Cardiac muscle cell (in vitro differentiated cells and primary cell): ENCODE measurements around the gene ITM2B. TPM values are rescaled to one million over a fixed set of nuclear protein-coding genes. Genes with fewer than 3 reads are reported as not detected.
"Not testable (repeated sequence)": the region's sequence is repeated elsewhere in the genome, so short reads cannot be mapped to it uniquely, and the experiment has no call there.

Experiments
- DNase-seq, 2 donors: peaks; one replicate each; pipeline versions ENCODE4 v3.0.0 to v3.0.0-alpha.2; 2010 to 2017; ENCODE audit warnings: low read depth in 1 of 2, low spot score in 1 of 2
- H3K27ac ChIP-seq: fragments of 200-600 bp; sonication (generic); 2 replicates; pipeline ENCODE4 v1.5.1; 2016
- H3K27me3 ChIP-seq: fragments of 200-600 bp; sonication (generic); 2 replicates; pipeline ENCODE4 v1.6.0; 2016; ENCODE audit warnings: control low read depth
- H3K36me3 ChIP-seq: fragments of 200-600 bp; sonication (generic); 2 replicates; pipeline ENCODE4 v1.5.1; 2016; ENCODE audit warnings: control low read depth
- H3K4me1 ChIP-seq: fragments of 200-600 bp; sonication (generic); 2 replicates; pipeline ENCODE4 v1.8.1; 2017; ENCODE audit warnings: low read depth, mild to moderate bottlenecking, mixed run types
- H3K4me3 ChIP-seq: fragments of 200-600 bp; sonication (generic); 2 replicates; pipeline ENCODE4 v1.5.1; 2016; ENCODE audit warnings: mild to moderate bottlenecking
- H3K9me3 ChIP-seq: fragments of 200-600 bp; sonication (generic); 2 replicates; pipeline ENCODE4 v1.5.1; 2017; ENCODE audit warnings: low read depth, mild to moderate bottlenecking, control low read depth
- CTCF ChIP-seq: IDR thresholded peaks from 2 replicates; pipeline ENCODE4 v1.5.1; 2012; ENCODE audit warnings: low read depth, mild to moderate bottlenecking, low read length
- polyA plus RNA-seq: library from polyadenylated mRNA; unstranded; fragments of >200 nt; fragmentation: Nextera tagmentation; extraction: Ambion mirVana; gene quantifications from 2 replicates; pipeline ENCODE4 v1.2.1, GENCODE V29; 2016
- total RNA-seq: library from RNA; depleted of rRNA; stranded (reverse); fragments of >200 nt; gene quantifications from 2 replicates; pipeline ENCODE4 v1.2.3, GENCODE V29; 2016

ITM2B gene
- total and polyA plus RNA-seq, 2 experiments from 2014 or later = 135 to 360 TPM

DNA sequence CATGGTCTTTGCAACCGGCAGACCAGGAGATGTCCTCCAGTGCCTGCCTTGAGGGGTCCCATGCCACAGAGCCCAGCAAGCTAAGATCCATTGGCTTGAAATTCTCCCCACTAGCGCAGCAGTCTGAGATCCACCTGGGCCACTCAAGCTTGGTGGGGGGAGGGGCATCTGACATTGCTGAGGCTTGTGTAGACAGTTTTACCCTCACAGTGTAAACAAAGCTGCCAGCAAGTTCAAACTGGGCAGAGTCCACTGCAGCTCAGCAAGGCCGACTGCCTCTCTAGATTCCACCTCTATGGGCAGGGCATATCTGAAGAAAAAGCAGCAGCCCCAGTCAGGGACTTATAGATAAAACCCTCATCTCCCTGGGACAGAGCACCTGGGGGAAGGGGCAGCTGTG, 32.0 kb upstream of the ITM2B start:
- no peaks in the 10 kb centered on the region for H3K36me3 ChIP-seq
- no peaks in the 10 kb centered on the region for H3K4me1 ChIP-seq
- H3K27me3 ChIP-seq = no peaks in the 10 kb centered on the region
- H3K27ac ChIP-seq = no peak overlapping the region
- DNase-seq = no peak
- H3K9me3 ChIP-seq = no peaks in the 10 kb centered on the region
- TF ChIP-seq CTCF = no peak
- H3K4me3 ChIP-seq = no peak overlapping the region

- DNase-seq = not testable (repeated sequence)
These were observed 25.8 kb upstream of the ITM2B start for GRCh38 chr13:48207207-48207606.

GRCh38 chr13:48210178-48210577, 22.8 kb upstream of the ITM2B start:
- peak in 1 of 2 donors; percentile 65 for DNase-seq
- H3K27ac ChIP-seq = no peak overlapping the region
- no peaks in the 10 kb centered on the region for H3K36me3 ChIP-seq
- H3K4me1 ChIP-seq = no peaks in the 10 kb centered on the region
- no peaks in the 10 kb centered on the region for H3K9me3 ChIP-seq
- no peak for TF ChIP-seq CTCF
- H3K4me3 ChIP-seq = no peak overlapping the region
- H3K27me3 ChIP-seq = no peaks in the 10 kb centered on the region

More at GRCh38 chr13:48207207-48207606, 25.8 kb upstream of the ITM2B start:
- H3K4me1 ChIP-seq, H3K27ac ChIP-seq, H3K4me3 ChIP-seq, H3K36me3 ChIP-seq, H3K27me3 ChIP-seq, H3K9me3 ChIP-seq: not testable (repeated sequence)

DNA sequence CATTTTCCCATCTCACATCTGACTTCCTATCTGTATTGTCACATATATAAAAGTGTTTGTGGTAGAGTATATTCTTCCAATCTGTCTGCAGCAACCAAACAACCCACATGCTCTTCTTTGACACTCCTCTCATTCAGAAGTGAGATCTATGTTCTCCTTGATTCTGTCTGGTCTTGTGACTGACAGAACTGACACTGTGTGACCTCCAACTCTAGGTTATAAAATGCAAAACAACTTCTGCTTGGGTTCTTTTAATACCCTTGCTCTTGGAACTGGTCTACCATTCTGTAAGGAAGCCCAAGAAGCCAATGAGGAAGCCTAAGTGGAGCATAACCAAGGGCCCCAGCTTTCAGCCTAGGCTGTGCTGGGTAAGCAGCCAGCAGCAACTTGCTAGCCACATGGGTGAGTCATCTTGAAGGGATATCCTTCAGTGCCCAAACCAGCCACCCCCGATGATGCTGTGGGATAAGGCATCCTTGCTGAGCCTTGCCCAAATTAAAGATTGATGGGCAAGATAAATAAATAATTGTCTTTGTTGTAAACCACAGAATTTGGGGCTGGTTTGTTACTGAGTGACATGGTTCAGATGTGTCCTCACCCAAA, 18.4 kb upstream of the ITM2B start:
- no peak overlapping the region for H3K27ac ChIP-seq
- no peaks in the 10 kb centered on the region for H3K4me1 ChIP-seq
- no peaks in the 10 kb centered on the region for H3K36me3 ChIP-seq
- H3K9me3 ChIP-seq = no peaks in the 10 kb centered on the region
- DNase-seq = no peak
- no peak for TF ChIP-seq CTCF
- no peaks in the 10 kb centered on the region for H3K27me3 ChIP-seq
- H3K4me3 ChIP-seq = no peak overlapping the region

DNA sequence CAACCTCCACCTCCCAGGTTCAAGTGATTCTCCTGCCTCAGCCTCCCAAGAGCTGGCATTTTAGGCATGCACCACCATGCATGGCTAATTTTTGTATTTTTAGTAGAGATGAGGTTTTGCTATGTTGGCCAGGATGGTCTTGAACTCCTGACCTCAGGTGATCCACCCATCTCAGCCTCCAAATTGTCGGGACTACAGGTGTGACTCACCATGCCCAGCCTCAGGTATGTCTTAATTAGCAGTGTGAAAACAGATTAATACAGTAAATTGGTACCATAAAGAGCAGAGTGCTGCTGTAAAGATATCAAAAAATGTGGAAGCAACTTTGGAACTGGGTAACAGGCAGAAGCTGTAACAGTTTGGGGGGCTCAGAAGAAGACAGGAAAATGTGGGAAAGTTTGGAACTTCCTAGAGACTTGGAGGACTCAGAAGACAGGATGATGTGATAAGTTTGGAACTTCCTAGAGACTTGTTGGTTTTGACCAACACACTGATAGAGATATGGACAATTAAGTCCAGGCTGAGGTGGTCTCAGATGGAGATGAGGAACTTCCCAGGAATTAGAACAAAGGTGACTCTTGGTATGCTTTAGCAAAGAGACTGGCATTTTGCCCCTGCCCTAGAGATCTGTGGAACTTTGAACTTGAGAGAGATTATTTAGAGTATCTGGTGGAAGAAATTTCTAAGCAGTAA, 17.3 kb upstream of the ITM2B start:
- H3K4me3 ChIP-seq, H3K36me3 ChIP-seq, DNase-seq, H3K27me3 ChIP-seq, H3K27ac ChIP-seq, H3K9me3 ChIP-seq, H3K4me1 ChIP-seq: not testable (repeated sequence)

DNA sequence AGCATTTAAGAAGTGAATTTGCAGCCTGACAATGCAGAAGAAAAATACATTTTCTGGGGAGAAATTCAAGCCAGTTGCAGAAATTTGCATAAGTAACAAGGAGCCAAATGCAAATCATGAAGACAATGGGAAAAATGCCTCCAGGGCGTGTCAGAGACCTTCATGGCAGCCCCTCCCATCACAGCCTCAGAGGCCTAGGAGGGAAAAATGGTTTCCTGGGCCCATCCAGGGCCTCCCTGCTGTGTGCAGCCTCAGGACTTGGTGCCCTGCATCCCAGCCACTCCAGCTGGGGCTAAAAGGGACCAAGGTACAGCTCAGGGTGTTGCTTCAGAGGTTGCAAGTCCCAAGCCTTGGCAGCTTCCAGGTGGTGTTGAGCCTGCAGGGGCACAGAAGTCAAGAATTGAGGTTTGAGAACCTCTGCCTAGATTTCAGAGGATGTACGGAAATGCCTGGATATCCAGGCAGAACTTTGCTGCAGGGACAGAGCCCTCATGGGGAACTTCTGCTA, 16.7 kb upstream of the ITM2B start:
- Histone ChIP-seq H3K27ac (no peak overlapping the region), H3K9me3 (no peaks in the 10 kb centered on the region), H3K36me3 (no peaks in the 10 kb centered on the region), H3K4me3 (no peak overlapping the region), H3K27me3 (no peaks in the 10 kb centered on the region), H3K4me1 (no peaks in the 10 kb centered on the region)
- no peak for DNase-seq
- TF ChIP-seq CTCF = no peak
